Measurements from ENCODE around the gene DIAPH3.

DIAPH3 gene

DNA sequence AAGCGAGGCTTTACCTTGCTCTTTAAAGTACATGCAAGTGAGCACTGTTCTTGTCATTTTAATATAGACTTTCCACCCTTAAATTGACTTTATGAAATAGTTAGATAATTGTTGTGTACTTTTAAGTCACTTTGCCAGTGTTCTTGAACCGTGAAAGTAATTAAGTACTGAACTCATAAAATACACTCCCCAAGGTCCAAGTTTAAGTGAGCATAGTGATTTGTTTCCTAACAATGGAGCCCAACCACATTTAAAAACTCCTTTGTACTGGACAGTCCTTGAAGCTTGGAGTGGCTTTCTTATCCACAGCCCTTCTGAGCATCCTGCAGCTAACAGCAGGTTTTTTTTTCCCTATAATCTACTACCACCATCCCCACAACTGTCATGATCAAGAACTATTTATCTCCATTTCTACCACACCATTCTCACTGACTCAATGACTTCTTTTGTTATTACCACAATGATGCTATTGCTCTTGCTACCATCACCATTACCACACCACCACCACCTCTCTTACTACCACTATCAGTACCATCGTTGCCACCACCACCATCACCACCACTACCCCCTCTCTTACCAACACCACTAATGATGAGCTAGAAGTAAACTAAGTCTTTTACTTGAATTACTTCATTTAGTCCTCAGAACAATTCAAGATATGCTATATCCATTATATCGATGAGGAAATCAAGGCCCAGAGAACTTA is 452.6 kb downstream of the DIAPH3 start:
- DNase-seq (ENCODE audit: low spot score) = peak; percentile 23

DNA sequence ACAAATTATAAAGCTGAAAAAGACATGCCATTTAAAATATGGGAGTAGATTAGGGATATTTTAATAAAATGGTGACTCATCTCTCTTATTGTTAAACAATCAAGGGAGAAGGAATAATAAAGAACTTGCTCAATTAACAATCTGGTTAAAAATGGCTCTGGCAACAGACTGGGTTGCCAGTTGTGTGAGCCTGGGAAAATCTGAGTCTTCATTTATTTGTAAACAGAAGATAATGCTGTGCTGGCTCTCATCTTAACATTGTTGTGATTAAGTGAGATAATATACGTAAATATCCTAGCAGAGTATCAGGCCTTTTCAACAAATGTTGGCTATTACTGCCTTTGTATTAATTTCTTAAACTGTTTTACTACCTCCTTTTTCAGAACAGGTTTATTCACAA is 453.3 kb downstream of the DIAPH3 start:
- no peak for DNase-seq (ENCODE audit: low spot score)

DNA sequence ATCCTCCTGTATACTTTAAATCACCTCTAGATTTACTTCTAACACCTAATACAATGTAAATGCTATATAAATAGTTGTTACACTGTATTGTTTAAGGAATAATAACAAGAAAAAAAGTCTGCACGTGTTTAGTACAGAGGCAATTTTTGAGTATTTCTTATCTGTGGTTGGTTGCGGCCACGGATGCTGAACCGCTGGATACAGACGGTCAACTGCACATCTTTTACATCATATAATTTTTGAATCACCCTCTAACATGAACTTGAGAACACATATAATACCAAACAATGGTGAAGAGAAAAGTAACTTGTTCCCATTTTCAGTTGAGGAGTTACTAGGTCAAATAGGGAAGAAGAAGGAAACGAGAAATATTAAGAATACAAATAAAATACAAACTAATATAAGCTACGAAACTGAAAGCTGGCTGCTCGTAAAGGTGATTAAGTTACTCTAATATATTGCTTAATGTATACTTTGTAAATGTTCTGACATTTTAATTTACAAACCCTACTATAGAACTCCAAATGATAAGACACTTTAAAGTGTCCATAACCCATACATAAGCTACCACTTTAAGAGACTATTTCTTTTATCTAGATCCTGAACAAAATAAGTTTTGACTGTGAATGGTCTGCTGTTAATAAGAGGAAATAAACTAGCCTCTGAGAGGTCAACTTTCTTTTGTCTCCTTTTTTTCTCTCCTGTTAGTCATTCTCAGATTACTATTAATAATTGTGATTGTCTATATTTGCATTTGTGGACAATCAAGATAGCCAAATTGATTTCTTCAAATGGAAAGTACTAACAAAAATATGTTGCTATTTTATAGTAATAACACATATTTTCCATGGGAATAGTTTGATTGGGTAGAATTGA is 457.4 kb downstream of the DIAPH3 start:
- no peak for DNase-seq (ENCODE audit: low spot score)

DNA sequence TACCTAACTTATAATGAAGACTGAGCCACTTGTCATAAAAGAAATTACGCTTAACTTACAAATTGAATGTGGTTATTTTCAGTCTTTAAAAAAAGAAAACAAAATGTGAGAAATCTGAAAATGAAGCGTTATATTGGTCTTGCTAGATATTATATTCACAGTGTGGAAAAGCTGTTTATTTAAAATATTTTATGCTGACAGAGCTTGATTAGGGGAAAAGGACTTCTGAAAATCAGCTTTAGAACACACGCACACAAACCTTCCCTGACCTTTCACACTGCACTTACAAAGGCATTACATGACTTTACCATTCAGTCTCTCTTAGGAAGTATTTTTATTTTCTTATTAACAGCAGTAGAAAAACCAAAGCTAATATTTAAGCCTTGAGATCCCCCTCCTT is 461.5 kb downstream of the DIAPH3 start:
- DNase-seq (ENCODE audit: low spot score) = no peak

DNA sequence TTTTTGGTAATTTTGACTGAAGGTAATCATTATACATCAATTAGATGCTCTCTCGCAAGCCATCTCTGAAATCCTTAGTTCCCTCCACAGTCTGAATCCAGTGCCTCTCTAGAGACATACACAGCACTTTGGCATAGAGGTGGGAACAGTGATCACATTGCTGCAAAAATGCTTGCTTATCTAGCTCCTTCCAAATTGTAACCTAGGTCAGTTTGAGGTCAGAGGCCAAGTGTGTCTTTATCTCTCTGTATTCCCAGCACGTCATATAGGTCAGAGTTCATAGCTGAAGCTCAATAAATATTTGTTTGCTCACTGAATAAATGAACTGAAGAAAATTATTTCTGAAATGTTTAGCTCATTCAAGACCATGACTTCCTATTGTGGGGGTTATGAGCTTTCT is 462.5 kb downstream of the DIAPH3 start:
- no peak for DNase-seq (ENCODE audit: low spot score)

DNA sequence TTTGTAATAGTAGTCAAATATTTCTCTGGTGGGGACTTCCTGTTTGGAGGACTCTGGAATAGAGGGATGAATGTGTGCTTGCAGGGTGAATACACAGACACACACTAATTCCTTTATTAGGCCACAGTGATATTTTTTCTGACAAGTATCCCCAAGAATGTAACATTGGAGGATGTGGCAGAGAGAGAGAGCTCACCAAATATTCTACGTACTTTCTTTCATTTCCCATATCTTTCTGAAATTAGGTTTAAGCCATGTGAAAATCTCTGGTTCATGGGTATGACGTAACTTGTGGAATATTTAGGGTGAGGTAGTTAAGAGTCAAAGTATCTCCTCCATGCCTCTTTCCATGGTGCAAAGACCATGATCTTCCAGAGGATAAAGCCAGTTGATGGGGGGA is 463.4 kb downstream of the DIAPH3 start:
- DNase-seq (ENCODE audit: low spot score) = no peak

DNA sequence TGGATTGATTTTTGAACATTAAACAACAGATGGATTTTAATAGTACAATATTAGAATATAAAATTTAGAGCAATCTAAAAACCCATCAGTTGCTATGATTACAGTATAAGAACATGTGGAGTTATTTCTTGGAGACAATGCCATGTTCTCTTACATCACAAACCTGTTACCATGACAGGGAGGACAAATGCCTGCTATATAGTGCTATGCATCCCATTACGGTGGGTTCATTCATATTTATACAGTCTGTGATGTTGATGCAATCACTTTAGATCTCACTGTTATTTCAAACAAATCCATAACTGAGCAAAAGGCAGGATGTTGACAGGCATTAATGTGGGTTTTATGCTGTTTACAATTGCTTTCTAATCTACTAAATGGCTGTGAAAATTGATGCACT is 467.5 kb downstream of the DIAPH3 start:
- no peak for DNase-seq (ENCODE audit: low spot score)

DNA sequence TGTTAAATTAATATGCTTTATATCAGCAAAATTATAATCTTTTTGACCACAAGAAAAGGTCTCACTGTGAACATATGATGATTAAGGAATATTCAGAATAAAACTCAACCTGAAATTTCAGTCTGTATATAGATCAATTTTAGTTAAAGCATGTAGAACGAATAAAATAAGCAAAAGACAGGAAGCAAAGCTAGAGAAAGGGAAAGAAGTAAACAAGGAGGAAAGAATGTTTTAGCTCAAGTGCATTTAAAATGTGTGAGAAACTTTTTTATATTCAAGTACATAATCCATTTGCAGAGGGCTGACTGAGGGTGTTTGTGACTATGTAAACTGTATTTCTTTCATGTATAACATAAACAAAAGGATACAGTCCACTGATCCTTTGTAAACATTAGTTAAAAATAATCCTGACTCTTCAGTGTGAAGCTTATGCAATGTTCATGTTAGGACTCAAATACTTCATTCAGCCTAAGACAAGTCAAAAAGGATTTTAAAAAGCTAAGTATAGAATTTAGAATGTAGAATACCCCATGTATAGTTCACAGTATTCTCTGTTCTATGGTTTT is 472.1 kb downstream of the DIAPH3 start:
- DNase-seq (ENCODE audit: low spot score) = no peak

DNA sequence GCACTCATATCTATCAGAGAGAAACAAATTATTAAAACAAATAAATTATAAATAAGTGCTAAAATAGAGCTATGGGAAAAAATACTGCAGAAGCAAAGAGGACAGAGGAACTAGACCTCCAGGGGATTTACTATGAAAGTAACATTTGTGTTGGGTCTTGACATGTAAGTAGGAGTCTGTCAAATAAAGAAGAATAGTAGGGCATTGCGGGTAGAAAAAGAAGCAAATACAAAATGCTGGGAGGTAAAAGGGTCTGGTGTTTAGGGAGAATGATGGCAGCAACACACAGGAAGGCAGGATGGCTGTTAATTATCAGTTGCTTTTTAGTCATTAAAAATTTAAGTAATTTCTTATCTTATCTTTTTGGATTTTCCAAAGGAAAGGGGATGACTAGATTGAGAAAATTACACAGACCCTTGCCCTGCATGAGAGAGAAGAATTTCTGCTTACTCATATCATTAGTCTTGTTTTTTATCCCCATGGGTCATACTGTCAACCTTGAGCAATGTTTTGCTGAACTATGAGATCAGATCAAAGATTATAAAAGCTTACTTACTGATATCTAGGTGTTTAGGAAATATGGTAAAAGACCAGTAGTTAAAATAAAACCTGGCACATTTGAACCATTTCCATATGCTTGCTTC is 472.7 kb downstream of the DIAPH3 start:
- DNase-seq (ENCODE audit: low spot score) = no peak

DNA sequence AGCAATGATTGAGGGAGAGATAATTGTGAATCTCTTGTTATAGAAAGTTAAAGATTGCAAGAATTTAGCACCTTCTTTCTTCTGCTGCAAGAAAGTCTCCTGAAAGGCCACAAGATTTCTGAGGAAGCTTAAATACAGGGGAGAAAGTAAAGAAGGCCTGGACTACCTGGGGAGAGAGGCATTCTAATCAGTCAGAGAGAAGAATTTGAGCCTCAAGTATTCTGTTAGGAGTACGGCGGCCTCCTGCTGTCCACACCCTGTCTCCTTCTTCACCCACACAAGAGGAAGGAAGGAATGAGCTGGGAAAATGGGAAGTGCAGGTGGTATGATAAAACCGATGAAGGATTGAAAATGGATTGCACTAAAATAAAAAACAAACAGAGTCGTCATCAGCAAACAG is 474.7 kb downstream of the DIAPH3 start:
- no peak for DNase-seq (ENCODE audit: low spot score)

DNA sequence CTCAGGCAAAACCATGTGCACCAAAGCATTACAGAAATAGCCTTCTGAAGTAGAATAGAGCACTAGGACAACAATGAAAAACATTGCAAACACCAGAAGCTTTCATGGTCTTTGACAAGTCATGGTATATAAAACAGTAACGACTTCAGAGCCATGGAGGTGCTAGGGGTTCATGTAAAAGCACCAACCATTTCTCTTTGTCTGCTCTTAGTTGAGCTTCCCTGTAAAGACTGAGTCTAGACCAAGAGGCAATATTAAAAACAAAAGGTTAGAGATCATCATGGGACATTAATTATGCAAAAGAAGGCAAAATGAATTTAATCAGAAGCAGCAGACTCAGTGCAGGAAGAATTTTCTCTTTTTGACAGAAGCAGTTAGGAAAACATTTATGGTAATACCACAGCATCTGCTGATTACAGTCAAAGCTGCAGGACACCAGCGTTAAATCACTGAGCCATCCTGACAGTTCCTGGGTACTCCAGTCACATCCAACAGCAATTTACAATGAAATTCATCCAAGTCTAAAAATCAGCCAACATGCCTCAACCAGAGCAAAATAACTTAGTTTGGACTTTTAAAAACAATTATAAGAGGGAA is 476.8 kb downstream of the DIAPH3 start:
- DNase-seq (ENCODE audit: low spot score) = no peak

DNA sequence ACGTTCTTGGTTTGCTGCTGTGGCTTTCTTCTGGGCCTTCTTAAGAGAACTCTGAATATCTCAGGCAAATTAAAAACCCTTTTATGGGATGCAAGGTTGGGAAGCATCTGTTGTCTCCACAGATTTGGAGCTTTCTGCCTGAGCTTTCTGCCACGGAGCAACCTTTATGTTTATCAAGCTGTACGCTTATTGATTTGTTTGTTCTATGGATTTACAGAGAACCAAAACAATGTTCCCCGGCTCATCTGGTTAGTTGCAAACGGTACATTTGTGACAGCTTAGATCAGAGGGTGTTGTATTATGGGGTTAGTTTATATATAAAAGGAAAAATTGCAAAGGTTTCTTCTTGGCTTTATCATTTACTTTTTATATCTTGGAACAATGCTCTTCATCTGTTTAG is 479.6 kb downstream of the DIAPH3 start:
- DNase-seq (ENCODE audit: low spot score) = no peak

DNA sequence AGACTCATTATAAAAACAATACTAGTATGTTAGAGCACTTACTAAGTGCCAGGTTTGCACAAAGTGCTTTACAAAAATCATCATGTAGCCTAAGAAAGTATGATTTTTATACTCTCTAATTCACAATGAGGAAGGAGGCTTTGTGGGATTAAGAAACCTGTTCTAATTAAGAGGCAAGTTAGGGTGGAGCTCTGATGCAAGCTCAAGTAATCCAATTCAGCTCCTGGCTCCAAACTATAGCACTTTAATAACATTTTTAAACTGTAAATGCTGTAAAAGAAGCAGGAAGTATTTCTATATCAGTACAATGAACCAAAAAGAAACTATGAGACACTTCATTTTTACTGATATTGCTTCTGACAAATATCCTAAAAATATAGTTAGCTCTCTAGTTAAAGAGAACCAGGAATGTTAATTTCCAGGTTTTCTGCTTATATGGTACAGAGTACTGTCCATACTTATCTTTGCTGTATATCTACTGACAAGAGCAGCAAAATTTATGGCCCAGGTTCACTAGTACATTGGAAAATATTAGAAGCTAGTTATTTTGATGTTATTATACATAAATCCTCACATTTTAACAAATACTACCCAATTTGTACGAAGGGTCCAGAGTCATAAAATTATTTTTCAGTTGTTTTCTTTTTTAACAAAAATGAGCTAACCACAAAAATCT is 482.0 kb downstream of the DIAPH3 start:
- DNase-seq (ENCODE audit: low spot score) = no peak

DNA sequence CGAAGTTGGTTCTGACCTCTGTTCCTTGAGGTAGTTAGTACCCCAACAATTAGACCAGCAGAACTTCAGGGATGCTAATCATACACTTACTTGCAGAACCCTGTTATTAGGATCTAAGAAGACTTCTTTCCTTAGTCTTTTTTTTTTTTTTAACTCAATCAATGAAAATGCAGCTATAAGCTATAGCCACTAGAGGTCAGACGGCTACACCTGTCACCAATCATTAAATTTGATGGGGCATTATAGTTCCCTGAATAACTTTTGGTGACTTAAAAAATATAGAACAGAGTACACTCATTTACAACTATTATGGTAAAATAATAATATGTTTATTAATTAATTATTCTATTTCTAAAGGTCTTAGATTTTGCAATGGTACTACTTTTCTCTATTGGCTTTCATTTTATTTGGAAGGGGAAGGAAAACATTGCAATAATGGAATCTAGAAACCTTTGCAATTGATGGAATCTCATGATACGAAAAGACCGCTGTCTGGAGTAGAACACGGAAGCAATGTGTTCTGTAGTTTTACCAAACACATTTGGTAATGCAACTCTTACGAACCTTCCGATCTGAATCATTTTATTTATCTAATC is 483.2 kb downstream of the DIAPH3 start:
- DNase-seq (ENCODE audit: low spot score) = peak; percentile 18

DNA sequence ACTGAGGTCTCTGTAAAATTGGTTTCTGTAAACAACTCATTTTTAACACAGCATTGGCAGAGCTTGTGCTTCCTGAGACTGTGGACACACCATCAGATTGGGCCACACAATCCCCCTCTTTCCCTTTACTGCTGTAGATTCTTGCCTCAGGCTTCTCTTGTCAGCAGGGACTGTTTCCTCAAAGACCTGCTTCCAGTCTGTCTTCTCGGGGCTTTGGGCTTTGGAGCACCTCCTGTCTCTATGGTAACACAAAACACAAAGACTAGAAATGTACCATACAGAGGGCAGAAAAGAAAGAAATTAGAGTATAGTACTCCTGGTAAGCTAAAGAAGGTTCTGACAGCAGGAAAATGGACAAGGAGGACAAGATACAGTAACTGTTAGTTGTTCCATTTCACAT is 484.5 kb downstream of the DIAPH3 start:
- no peak for DNase-seq (ENCODE audit: low spot score)

DNA sequence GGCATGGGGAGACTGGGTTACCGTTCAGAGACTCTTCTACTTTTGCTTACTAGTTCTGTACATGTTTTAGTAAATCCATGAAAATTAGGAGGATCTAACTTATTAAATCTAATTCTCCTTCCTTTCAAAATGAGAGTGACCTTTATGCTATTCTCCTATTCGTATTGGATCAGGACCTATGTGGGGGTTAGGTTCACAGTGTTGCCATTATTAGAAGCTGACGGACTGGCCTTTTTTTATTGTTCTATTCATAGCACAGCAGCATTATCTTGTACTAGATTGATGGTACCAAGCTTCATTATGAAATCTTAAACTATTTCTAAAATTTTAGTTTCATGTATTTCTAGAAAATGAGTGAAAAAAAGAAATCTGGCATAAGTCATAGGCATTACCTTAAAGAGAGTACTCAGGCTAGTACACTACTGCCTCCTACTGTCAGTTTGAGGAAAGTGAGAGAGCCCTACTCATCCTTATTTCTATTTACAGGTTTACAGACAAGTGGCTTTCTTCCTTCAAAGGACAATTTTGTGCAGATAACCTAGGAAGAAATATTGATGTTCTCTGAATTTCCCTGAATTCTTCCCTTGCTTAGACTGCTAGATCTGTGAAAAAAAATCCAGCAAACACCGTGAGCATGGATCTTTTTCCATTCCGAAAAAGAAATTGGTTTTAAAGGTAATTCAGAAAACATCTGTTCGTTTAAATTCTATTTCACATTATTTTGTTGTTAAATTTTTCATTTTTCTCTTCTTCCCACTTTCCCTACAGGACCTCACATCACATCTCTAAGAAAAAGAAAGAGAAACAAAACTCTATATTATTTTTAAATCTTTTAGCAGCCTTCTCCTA is 485.5 kb downstream of the DIAPH3 start:
- DNase-seq (ENCODE audit: low spot score) = peak; percentile 50

DNA sequence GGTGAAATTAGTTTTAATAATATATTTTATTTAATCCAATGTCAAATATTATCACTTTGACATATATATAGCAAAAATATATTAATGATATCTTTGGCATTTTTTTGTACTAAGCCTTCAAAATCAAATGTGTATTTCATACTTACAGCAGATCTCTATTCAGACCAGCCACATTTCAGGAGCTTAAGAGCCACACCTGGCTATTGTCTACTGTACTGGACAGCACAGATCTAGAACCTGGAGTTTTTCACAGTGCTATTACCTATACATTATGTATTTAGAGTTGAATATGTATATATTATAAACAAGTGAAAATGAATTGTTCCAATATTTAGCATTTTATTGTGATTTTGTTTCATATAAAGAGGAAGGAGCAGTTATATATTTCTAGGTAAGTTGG is 486.3 kb downstream of the DIAPH3 start:
- no peak for DNase-seq (ENCODE audit: low spot score)

DNA sequence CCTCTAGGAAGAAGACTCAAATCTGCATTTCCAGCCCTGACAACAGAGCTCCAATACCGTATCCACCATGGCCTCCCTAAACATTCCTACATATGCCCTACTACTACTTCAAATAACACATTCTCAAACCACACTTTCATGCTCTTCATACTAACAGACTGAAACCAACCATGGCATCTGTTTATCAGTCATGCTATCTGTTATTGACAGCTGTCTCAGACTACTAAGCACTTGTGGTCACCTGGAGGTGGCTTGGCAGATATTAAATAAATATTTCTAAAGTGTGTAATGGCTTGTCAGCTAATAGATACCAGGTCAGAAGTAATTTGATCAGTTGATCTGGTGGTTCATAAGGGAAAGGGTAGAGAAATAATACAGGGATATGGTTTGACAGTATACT is 489.1 kb downstream of the DIAPH3 start:
- no peak for DNase-seq (ENCODE audit: low spot score)

DNA sequence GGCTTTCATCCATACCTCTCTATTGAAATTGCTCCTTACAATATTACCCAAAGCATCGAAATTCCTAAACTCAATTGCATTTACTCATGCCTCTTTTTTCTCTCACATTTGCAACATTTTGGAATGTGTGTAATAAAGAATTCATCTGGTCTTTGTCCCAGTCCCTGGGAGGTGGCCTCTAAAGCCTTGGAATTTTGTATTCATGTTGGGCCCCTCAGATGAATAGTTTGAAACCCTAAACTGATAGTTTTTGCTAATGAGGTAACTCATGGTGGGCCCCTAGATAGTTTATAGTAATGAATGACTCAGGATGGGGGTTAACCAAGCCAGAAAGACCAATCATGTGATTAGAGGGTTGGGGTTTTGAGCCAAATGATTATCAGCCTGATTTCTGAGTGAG is 490.4 kb downstream of the DIAPH3 start:
- DNase-seq (ENCODE audit: low spot score) = peak; percentile 13

DNA sequence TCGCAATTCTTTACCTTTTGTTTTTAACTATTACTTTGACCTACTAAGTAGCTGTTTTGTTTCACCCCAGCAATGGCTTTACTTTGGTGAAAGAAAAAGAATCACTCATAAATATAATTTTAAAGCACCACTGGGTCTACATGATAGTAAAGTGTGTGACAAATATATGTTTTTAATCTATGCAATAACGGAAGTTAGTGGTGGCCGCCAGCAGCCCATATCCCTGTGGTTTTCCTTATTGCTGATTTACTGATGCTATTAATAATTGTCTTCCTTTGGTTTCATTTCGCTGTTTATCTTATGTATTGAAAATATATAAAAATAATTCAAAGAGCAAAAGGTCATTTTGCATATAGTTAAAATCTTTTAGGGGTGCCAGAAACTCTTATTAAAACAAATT is 491.3 kb downstream of the DIAPH3 start:
- DNase-seq (ENCODE audit: low spot score) = no peak

Measured in AG20443 (cell line).